Neutrophil (primary cell): ENCODE data around the gene TNF.

Source experiments
- H3K27ac ChIP-seq: fragments of 200-600 bp; sonication (generic); 2 replicates; pipeline ENCODE4 v1.5.1; 2016; ENCODE audit warnings: mild to moderate bottlenecking, moderate library complexity
- H3K27me3 ChIP-seq: fragments of 200-600 bp; sonication (generic); 2 replicates; pipeline ENCODE4 v1.6.0; 2016; ENCODE audit warnings: mild to moderate bottlenecking
- H3K36me3 ChIP-seq: fragments of 200-600 bp; sonication (generic); 2 replicates; pipeline ENCODE4 v1.5.1; 2017
- H3K4me1 ChIP-seq, 2 experiments: fragments of 200-600 bp in 1 of 2; sonication (generic) in 1 of 2; 1 replicate in 1 of 2; 2 replicates in 1 of 2; pipeline versions ENCODE4 v1.5.1 to v1.6.1; 2013 to 2016; ENCODE audit warnings: low read depth in 1 of 2, low read length in 1 of 2, mild to moderate bottlenecking in 1 of 2, moderate library complexity in 1 of 2; ENCODE audit not compliant: control insufficient read depth in 1 of 2, insufficient read depth in 1 of 2
- H3K4me3 ChIP-seq, 2 experiments: fragments of 200-600 bp in 1 of 2; sonication (generic) in 1 of 2; 1 replicate in 1 of 2; 2 replicates in 1 of 2; pipeline ENCODE4 v1.5.1; 2013 to 2016; ENCODE audit warnings: low read depth in 1 of 2, low read length in 1 of 2, mild to moderate bottlenecking in 1 of 2, moderate library complexity in 1 of 2
- H3K9me3 ChIP-seq: fragments of 200-600 bp; sonication (generic); 2 replicates; pipeline ENCODE4 v1.5.1; 2016
- TF ChIP-seq, protein P1 (sequence below): fragments of 200-600 bp; sonication (generic); IDR thresholded peaks from 2 replicates; pipeline ENCODE4 v1.5.1; 2016; ENCODE audit warnings: antibody characterized with exemption

The TNF gene

DNA sequence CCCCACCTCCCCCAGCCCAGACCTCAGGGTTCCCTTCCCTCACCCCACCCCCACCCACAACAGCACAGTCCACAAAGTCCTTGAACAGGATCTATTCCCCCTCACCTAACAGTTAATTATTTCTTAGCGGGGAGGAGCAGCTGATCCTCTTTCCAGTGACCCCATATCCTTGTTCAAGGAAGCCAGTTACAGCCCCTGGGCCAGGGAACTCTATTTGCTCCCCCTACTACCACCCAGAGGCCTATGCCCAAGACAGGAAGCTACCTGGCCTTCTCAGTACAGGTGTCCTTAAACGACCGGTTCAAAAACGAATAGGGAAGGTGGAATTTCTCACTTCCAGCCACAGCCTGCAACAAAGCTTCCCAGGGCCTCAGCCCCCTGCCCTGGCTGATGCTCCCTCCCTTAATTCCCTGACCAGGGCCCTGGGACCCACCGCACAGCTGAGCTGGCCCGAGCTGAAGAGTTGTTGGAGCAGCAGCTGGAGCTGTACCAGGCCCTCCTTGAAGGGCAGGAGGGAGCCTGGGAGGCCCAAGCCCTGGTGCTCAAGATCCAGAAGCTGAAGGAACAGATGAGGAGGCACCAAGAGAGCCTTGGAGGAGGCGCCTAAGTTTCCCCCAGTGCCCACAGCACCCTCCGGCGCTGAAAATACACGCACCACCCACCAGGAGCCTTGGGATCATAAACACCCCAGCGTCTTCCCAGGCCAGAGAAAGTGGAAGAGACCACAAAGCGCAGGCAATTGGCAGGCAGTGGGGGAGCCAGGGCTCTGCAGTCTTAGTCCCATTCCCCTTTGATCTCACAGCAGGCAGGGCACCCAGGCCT is 45.8 kb upstream of the TNF start:
- Histone ChIP-seq H3K27me3 (no peaks in the 10 kb centered on the region), H3K9me3 (no peaks in the 10 kb centered on the region), H3K27ac (peak overlapping the region; percentile 20), H3K4me1 (no peaks in the 10 kb centered on the region), H3K36me3 (peaks cover 60% of the 10 kb centered on the region), H3K4me3 (no peak overlapping the region)
- TF ChIP-seq, protein P1, sequence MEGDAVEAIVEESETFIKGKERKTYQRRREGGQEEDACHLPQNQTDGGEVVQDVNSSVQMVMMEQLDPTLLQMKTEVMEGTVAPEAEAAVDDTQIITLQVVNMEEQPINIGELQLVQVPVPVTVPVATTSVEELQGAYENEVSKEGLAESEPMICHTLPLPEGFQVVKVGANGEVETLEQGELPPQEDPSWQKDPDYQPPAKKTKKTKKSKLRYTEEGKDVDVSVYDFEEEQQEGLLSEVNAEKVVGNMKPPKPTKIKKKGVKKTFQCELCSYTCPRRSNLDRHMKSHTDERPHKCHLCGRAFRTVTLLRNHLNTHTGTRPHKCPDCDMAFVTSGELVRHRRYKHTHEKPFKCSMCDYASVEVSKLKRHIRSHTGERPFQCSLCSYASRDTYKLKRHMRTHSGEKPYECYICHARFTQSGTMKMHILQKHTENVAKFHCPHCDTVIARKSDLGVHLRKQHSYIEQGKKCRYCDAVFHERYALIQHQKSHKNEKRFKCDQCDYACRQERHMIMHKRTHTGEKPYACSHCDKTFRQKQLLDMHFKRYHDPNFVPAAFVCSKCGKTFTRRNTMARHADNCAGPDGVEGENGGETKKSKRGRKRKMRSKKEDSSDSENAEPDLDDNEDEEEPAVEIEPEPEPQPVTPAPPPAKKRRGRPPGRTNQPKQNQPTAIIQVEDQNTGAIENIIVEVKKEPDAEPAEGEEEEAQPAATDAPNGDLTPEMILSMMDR: no peak

DNA sequence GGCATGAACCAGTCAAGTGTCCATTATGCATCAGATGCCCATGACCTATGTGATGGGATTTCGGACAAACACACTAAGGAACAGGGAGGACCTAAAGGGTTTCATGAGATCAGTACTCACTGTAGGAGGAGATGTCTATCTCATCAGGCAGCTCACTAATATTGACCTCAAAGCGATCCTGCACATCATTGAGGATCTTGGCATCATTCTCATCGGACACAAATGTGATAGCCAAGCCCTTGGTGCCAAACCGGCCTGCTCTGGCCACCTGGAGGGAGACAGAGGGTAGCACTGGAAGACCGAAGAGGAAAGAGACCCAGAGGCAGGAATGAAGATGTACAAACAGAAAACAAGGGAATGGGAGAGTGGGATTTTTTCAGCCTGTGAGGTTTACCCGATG is 44.7 kb upstream of the TNF start:
- no peaks in the 10 kb centered on the region for H3K9me3 ChIP-seq
- no peak overlapping the region for H3K27ac ChIP-seq
- H3K4me1 ChIP-seq: no peaks in the 10 kb centered on the region
- TF ChIP-seq, protein P1: no peak
- no peaks in the 10 kb centered on the region for H3K27me3 ChIP-seq
- peaks cover 71% of the 10 kb centered on the region for H3K36me3 ChIP-seq
- no peak overlapping the region for H3K4me3 ChIP-seq

DNA sequence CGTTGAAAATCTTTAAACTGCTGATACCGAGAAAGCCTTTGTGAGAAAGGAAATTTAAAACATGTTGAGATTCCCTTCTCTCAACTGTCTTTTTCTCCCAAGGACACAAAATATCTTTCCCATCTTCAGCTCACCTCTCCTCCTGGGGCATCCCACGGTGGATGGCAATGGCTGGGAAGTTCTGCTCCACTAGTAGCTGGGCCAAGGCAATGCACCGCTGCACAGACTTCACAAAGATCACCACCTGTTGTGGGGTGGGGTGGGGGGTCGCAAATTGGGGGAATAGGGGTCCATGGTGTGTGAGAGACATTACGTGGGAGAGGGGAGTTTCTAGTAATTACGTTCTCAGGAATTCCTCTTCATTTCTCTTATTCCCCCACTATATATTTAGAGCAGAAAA is 44.2 kb upstream of the TNF start:
- no peak overlapping the region for H3K4me3 ChIP-seq
- H3K27me3 ChIP-seq: no peaks in the 10 kb centered on the region
- TF ChIP-seq, protein P1: no peak
- H3K36me3 ChIP-seq: peaks cover 76% of the 10 kb centered on the region
- no peak overlapping the region for H3K27ac ChIP-seq
- no peaks in the 10 kb centered on the region for H3K9me3 ChIP-seq
- no peaks in the 10 kb centered on the region for H3K4me1 ChIP-seq

DNA sequence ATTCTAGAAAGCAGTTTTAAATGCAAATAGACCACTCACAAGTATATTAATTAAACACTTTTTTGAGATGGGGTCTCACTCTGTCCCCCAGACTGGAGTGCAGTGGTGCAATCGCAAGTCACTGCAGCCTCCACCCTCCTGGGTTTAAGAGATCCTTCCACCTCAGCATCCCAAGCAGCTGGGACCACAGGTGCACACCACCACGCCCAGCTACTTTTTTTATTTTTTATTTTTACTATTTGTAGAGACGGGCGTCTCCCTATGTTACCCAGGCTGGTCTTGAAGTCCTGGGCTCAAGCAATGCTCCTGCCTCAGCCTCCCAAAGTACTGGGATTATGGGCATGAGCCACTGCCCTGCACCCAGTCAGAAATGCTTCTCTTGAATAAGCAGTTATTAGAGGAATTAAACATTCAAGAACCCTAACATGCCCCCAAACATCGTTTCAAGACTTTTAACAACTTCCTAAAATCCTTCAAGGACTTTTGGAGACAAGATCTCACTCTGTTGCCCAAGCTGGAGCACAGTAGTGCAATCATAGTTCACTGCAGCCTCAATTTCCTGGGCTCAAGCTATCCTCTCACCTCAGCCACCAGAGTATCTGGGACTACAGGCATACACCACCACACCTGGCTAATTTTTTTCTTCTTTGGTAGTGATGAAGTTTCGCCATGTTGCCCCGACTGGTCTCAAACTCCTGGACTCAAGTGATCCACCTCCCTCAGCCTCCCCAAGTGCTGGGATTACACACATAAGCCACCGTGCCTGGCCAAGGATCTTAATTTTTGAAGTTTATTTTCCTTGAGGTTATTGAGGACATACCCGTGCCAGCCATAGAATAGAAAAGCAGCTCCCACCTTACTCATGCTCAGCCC is 43.4 kb upstream of the TNF start:
- Histone ChIP-seq H3K27ac (peak overlapping the region; percentile 3), H3K4me1 (no peaks in the 10 kb centered on the region), H3K36me3 (peaks cover 84% of the 10 kb centered on the region), H3K27me3 (no peaks in the 10 kb centered on the region), H3K9me3 (no peaks in the 10 kb centered on the region), H3K4me3 (no peak overlapping the region)
- TF ChIP-seq, protein P1: no peak

DNA sequence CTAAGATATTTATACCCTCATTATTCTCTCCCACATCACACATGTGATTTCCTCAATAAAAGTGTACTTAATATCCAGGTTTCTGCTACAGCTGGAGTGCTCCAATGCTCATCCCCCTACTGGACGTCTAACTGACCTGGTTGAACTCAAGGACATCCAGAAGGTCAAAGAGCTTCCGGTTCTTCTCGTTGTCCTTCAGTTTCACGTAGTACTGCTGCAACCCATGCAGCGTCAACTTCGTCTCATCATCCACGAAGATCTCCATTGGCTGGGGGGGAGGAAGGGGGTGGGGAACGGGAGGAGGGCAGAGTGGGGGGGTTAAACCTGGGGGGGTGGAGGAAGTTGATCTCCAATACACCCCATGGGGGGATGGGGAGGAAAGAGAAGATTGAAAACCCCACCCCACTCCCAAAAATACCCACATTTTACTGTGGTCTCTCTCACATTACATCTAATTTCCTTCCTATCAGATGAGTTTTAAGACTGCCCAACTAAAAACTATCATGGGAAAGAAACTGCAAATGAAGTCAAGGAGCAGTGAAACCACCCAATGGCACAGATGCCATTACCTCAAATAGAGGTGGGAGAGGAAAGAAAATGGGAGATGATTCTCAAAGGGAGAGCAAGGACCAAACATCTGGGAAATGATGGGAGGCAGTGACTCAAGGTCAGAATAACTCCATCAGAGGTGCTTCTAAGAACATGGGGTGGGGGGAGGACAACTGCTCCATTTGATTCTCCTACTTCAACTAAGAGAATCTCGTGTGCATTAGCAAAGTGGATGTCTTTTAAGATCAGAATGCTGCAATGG is 42.5 kb upstream of the TNF start:
- TF ChIP-seq, protein P1: no peak
- no peaks in the 10 kb centered on the region for H3K9me3 ChIP-seq
- H3K27ac ChIP-seq: no peak overlapping the region
- no peaks in the 10 kb centered on the region for H3K4me1 ChIP-seq
- no peaks in the 10 kb centered on the region for H3K27me3 ChIP-seq
- H3K36me3 ChIP-seq: peaks cover 93% of the 10 kb centered on the region
- H3K4me3 ChIP-seq: no peak overlapping the region
